ENCODE measurements around the gene CD248.
A peak's percentile ranks its signal among the peaks of the same experiment; 100 is the strongest.
"Not testable (repeated sequence)": the region's sequence is repeated elsewhere in the genome, so short reads cannot be mapped to it uniquely, and the experiment has no call there.

Gene CD248

GRCh38 chr11:66316849-66317251, at the start of gene CD248:
TSS of gene CD248 (minus strand) at chr11:66317044. CDS start at chr11:66317027, 17 bp downstream.
- DNase-seq (ENCODE audit: low read depth): no peak

GRCh38 chr11:66365711-66366619, 49.1 kb upstream of the CD248 start:
- no peak for DNase-seq (ENCODE audit: low read depth)

- DNase-seq (ENCODE audit: low read depth): no peak
Observed at GRCh38 chr11:66365166-66365565, 48.3 kb upstream of the CD248 start.

- DNase-seq (ENCODE audit: low read depth): peak; percentile 58
Observed at GRCh38 chr11:66363805-66364535, 47.1 kb upstream of the CD248 start.

- DNase-seq (ENCODE audit: low read depth): no peak
Observed at GRCh38 chr11:66363187-66363601, 46.4 kb upstream of the CD248 start.

- DNase-seq (ENCODE audit: low read depth): no peak
Observed at GRCh38 chr11:66362481-66363147, 45.8 kb upstream of the CD248 start.

GRCh38 chr11:66361502-66361941, 44.7 kb upstream of the CD248 start:
- no peak for DNase-seq (ENCODE audit: low read depth)

GRCh38 chr11:66360406-66361073, 43.7 kb upstream of the CD248 start:
- DNase-seq (ENCODE audit: low read depth): no peak

- no peak for DNase-seq (ENCODE audit: low read depth)
Observed at GRCh38 chr11:66359662-66360087, 42.8 kb upstream of the CD248 start.

GRCh38 chr11:66350560-66351235, 33.9 kb upstream of the CD248 start:
- DNase-seq (ENCODE audit: low read depth): not testable (repeated sequence)

GRCh38 chr11:66349084-66349386, 32.2 kb upstream of the CD248 start:
- no peak for DNase-seq (ENCODE audit: low read depth)

- DNase-seq (ENCODE audit: low read depth): peak; percentile 66
Observed at GRCh38 chr11:66347425-66348276, 30.8 kb upstream of the CD248 start, which contains the start of gene B4GAT1. TSS of gene B4GAT1 (minus strand) at chr11:66347629. CDS start at chr11:66347545, 84 bp downstream.

- no peak for DNase-seq (ENCODE audit: low read depth)
Observed at GRCh38 chr11:66346476-66347424, 29.9 kb upstream of the CD248 start.

GRCh38 chr11:66345316-66345649, 28.4 kb upstream of the CD248 start:
- DNase-seq (ENCODE audit: low read depth): no peak

GRCh38 chr11:66344550-66345315, 27.9 kb upstream of the CD248 start, which contains the start of gene BRMS1:
TSS of gene BRMS1 (minus strand) at chr11:66345104. CDS start at chr11:66342234, 2,870 bp downstream.
- peak; percentile 94 for DNase-seq (ENCODE audit: low read depth)

- no peak for DNase-seq (ENCODE audit: low read depth)
Observed at GRCh38 chr11:66343176-66343575, 26.3 kb upstream of the CD248 start.

- no peak for DNase-seq (ENCODE audit: low read depth)
Observed at GRCh38 chr11:66341502-66342126, 24.8 kb upstream of the CD248 start.

All from activated gamma-delta T cell treated with anti-CD3 and anti-CD28 coated beads, Interleukin-2, amount 50 U/mL, for 16 hours (primary cell).